ENCODE results near the gene PLPPR5. TPM values are rescaled to one million over a fixed set of nuclear protein-coding genes. Genes with fewer than 3 reads are reported as not detected.

The PLPPR5 gene
- total RNA-seq, 1 donor from 2014 or later = 0.56 TPM

DNA sequence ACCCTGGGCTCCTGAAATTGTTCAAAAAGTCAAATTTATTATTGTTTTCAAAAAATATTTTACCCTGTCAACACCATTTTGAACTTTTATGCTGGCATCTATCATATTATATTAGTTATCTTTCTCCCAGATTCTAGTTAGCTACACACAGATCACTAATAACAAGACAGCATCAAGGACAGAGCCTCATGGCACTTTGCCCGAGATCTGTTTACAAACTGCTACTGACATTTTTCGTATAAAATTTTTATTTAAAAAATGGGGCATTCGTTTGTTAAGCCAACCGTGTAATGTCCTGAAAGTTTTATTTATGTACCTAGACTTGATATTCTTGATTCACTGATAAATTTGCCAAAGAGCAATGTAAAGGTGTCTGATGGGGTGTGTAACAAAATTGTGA lies 78.1 kb downstream of the PLPPR5 start:
- H3K27me3 Mint-ChIP-seq (ENCODE audit: insufficient read depth, low read depth) = no peaks in the 10 kb centered on the region
- Histone ChIP-seq H3K4me2 (no peak overlapping the region), H3F3A (ENCODE audit: low read depth) (no peaks in the 10 kb centered on the region), H3K9ac (no peak overlapping the region), H3K9me3 (ENCODE audit: low read depth) (no peaks in the 10 kb centered on the region), H4K20me1 (ENCODE audit: low read depth) (no peaks in the 10 kb centered on the region), H3K79me2 (ENCODE audit: low read depth) (no peaks in the 10 kb centered on the region), H3K27ac (no peak overlapping the region), H2AFZ (replicated peaks) (no peak overlapping the region), H3K4me3 (no peak overlapping the region), H3K27me3 (no peaks in the 10 kb centered on the region), H3K36me3 (no peaks in the 10 kb centered on the region), H3K4me1 (no peaks in the 10 kb centered on the region)
- H3K36me3 Mint-ChIP-seq = no peaks in the 10 kb centered on the region
- no peak for DNase-seq (ENCODE audit: low spot score)
- H3K4me1 Mint-ChIP-seq = no peaks in the 10 kb centered on the region
- H3K9me3 Mint-ChIP-seq = no peaks in the 10 kb centered on the region
- TF ChIP-seq, protein P1, sequence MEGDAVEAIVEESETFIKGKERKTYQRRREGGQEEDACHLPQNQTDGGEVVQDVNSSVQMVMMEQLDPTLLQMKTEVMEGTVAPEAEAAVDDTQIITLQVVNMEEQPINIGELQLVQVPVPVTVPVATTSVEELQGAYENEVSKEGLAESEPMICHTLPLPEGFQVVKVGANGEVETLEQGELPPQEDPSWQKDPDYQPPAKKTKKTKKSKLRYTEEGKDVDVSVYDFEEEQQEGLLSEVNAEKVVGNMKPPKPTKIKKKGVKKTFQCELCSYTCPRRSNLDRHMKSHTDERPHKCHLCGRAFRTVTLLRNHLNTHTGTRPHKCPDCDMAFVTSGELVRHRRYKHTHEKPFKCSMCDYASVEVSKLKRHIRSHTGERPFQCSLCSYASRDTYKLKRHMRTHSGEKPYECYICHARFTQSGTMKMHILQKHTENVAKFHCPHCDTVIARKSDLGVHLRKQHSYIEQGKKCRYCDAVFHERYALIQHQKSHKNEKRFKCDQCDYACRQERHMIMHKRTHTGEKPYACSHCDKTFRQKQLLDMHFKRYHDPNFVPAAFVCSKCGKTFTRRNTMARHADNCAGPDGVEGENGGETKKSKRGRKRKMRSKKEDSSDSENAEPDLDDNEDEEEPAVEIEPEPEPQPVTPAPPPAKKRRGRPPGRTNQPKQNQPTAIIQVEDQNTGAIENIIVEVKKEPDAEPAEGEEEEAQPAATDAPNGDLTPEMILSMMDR (IDR thresholded peaks at IDR 0.05) = no peak
- TF ChIP-seq EZH2 (IDR thresholded peaks at IDR 0.05) (no peak), EZH2phosphoT487 (IDR thresholded peaks at IDR 0.05) (no peak)
- no peak overlapping the region for H3K4me3 Mint-ChIP-seq
- H3K27ac Mint-ChIP-seq = no peak overlapping the region

DNA sequence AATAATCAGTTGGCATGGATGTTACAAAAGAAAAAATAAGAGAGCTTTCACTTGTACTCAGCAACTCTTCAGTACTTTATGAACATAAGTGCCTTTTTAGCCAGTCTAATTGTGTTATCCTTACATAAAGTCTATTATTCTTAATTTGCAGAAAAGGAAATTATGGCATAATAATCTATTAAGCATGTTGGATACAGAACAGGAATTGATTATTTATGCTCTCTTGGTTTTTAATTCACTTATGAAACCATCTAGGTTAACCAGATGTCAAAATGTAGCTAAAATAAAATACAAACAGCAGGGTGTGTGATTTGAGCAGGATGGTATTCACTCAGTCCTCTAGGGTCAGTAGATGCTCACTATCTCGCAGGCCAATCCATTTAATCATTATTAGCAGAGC lies 79.7 kb downstream of the PLPPR5 start:
- Histone ChIP-seq H3F3A (ENCODE audit: low read depth) (no peaks in the 10 kb centered on the region), H4K20me1 (ENCODE audit: low read depth) (no peaks in the 10 kb centered on the region), H3K4me2 (no peak overlapping the region), H3K27ac (no peak overlapping the region), H3K79me2 (ENCODE audit: low read depth) (no peaks in the 10 kb centered on the region), H3K4me1 (no peaks in the 10 kb centered on the region), H3K9me3 (ENCODE audit: low read depth) (no peaks in the 10 kb centered on the region), H3K9ac (no peak overlapping the region), H2AFZ (replicated peaks) (no peak overlapping the region), H3K36me3 (no peaks in the 10 kb centered on the region), H3K27me3 (no peaks in the 10 kb centered on the region), H3K4me3 (no peak overlapping the region)
- H3K4me1 Mint-ChIP-seq = no peaks in the 10 kb centered on the region
- no peaks in the 10 kb centered on the region for H3K27me3 Mint-ChIP-seq (ENCODE audit: insufficient read depth, low read depth)
- TF ChIP-seq EZH2phosphoT487 (IDR thresholded peaks at IDR 0.05) (no peak), EZH2 (IDR thresholded peaks at IDR 0.05) (no peak)
- TF ChIP-seq, protein P1 (IDR thresholded peaks at IDR 0.05) = no peak
- H3K4me3 Mint-ChIP-seq = no peak overlapping the region
- no peak overlapping the region for H3K27ac Mint-ChIP-seq
- H3K9me3 Mint-ChIP-seq = no peaks in the 10 kb centered on the region
- no peaks in the 10 kb centered on the region for H3K36me3 Mint-ChIP-seq
- no peak for DNase-seq (ENCODE audit: low spot score)

DNA sequence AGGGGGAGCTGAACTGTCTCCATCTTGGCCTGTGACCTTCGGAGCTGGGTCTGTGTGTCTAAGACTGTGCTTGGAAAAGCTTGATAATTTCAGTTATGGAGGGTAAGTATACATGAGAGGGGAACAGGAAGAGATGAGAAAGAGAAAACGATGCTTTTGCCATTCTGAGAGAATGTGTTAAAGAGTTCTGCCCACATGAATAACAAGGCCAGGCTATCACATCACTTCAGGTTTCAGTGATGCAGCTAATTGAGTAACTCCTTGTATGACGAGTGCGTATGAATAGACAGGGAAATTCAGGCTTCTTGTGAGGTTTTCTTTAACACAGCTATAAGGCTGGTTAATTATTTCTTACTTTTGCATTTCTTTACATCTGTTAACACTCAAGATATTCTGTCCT lies 81.0 kb downstream of the PLPPR5 start:
- Mint-ChIP-seq H3K27ac (no peak overlapping the region), H3K9me3 (no peaks in the 10 kb centered on the region), H3K27me3 (ENCODE audit: insufficient read depth, low read depth) (no peaks in the 10 kb centered on the region), H3K4me3 (no peak overlapping the region), H3K36me3 (no peaks in the 10 kb centered on the region), H3K4me1 (no peaks in the 10 kb centered on the region)
- H3K79me2 ChIP-seq (ENCODE audit: low read depth) = no peaks in the 10 kb centered on the region
- H3F3A ChIP-seq (ENCODE audit: low read depth) = no peaks in the 10 kb centered on the region
- no peaks in the 10 kb centered on the region for H4K20me1 ChIP-seq (ENCODE audit: low read depth)
- H3K4me1 ChIP-seq = no peaks in the 10 kb centered on the region
- no peak overlapping the region for H3K9ac ChIP-seq
- no peak overlapping the region for H2AFZ ChIP-seq (replicated peaks)
- no peak overlapping the region for H3K27ac ChIP-seq
- TF ChIP-seq, protein P1 (IDR thresholded peaks at IDR 0.05) = no peak
- TF ChIP-seq EZH2 (IDR thresholded peaks at IDR 0.05) = no peak
- TF ChIP-seq EZH2phosphoT487 (IDR thresholded peaks at IDR 0.05) = no peak
- H3K27me3 ChIP-seq = no peaks in the 10 kb centered on the region
- H3K36me3 ChIP-seq = no peaks in the 10 kb centered on the region
- H3K9me3 ChIP-seq (ENCODE audit: low read depth) = no peaks in the 10 kb centered on the region
- H3K4me2 ChIP-seq = no peak overlapping the region
- no peak overlapping the region for H3K4me3 ChIP-seq
- DNase-seq (ENCODE audit: low spot score) = no peak
